BE2C (cell line): Measurements from ENCODE around the gene COG7.

Experiments
- DNase-seq: peaks from one replicate; pipeline ENCODE4 v3.0.0-alpha.2; 2020
- H3K27me3 ChIP-seq: fragments of 250-450 bp; sonication (Bioruptor Pico); 2 replicates; pipeline ENCODE4 v1.5.1; 2020; ENCODE audit warnings: mild to moderate bottlenecking
- H3K36me3 ChIP-seq: fragments of 250-450 bp; sonication (Bioruptor Pico); 2 replicates; pipeline ENCODE4 v1.5.1; 2020; ENCODE audit warnings: mild to moderate bottlenecking
- H3K4me1 ChIP-seq: fragments of 250-450 bp; sonication (Bioruptor Pico); 2 replicates; pipeline ENCODE4 v1.5.1; 2020
- H3K4me3 ChIP-seq: 2 replicates; pipeline ENCODE4 v1.5.1; 2011; ENCODE audit warnings: low read depth, low read length
- H3K9me3 ChIP-seq: fragments of 250-450 bp; sonication (Bioruptor Pico); 2 replicates; pipeline ENCODE4 v1.5.1; 2020
- TF ChIP-seq, protein P1 (sequence below): IDR thresholded peaks from 2 replicates; pipeline ENCODE4 v1.5.1; 2012; ENCODE audit warnings: mild to moderate bottlenecking, low read depth, low read length

COG7 gene

GRCh38 chr16:23498863-23499262 lies 45.9 kb upstream of the COG7 start:
- Histone ChIP-seq H3K36me3 (peaks cover 32% of the 10 kb centered on the region), H3K27me3 (no peaks in the 10 kb centered on the region), H3K9me3 (no peaks in the 10 kb centered on the region; the same call in 1 of the 2 replicates), H3K4me3 (no peak overlapping the region), H3K4me1 (no peaks in the 10 kb centered on the region)
- DNase-seq, result no peak
- TF ChIP-seq, protein P1, sequence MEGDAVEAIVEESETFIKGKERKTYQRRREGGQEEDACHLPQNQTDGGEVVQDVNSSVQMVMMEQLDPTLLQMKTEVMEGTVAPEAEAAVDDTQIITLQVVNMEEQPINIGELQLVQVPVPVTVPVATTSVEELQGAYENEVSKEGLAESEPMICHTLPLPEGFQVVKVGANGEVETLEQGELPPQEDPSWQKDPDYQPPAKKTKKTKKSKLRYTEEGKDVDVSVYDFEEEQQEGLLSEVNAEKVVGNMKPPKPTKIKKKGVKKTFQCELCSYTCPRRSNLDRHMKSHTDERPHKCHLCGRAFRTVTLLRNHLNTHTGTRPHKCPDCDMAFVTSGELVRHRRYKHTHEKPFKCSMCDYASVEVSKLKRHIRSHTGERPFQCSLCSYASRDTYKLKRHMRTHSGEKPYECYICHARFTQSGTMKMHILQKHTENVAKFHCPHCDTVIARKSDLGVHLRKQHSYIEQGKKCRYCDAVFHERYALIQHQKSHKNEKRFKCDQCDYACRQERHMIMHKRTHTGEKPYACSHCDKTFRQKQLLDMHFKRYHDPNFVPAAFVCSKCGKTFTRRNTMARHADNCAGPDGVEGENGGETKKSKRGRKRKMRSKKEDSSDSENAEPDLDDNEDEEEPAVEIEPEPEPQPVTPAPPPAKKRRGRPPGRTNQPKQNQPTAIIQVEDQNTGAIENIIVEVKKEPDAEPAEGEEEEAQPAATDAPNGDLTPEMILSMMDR, result no peak

GRCh38 chr16:23497543-23497868 lies 44.5 kb upstream of the COG7 start:
- peaks cover 45% of the 10 kb centered on the region for H3K36me3 ChIP-seq
- no peaks in the 10 kb centered on the region for H3K4me1 ChIP-seq
- no peak for DNase-seq
- TF ChIP-seq, protein P1, result no peak
- H3K9me3 ChIP-seq, result no peaks in the 10 kb centered on the region; the same call in 1 of the 2 replicates
- no peak overlapping the region for H3K4me3 ChIP-seq
- H3K27me3 ChIP-seq, result no peaks in the 10 kb centered on the region

- H3K9me3 ChIP-seq, result no peaks in the 10 kb centered on the region; the same call in 1 of the 2 replicates
- no peak for DNase-seq
- TF ChIP-seq, protein P1, result no peak
- no peak overlapping the region for H3K4me3 ChIP-seq
- no peaks in the 10 kb centered on the region for H3K4me1 ChIP-seq
- peaks cover 50% of the 10 kb centered on the region for H3K36me3 ChIP-seq
- H3K27me3 ChIP-seq, result no peaks in the 10 kb centered on the region
These were observed 44.0 kb upstream of the COG7 start for GRCh38 chr16:23496821-23497542.

- peaks cover 56% of the 10 kb centered on the region for H3K36me3 ChIP-seq
These were observed 42.7 kb upstream of the COG7 start for GRCh38 chr16:23495671-23496070.

DNA sequence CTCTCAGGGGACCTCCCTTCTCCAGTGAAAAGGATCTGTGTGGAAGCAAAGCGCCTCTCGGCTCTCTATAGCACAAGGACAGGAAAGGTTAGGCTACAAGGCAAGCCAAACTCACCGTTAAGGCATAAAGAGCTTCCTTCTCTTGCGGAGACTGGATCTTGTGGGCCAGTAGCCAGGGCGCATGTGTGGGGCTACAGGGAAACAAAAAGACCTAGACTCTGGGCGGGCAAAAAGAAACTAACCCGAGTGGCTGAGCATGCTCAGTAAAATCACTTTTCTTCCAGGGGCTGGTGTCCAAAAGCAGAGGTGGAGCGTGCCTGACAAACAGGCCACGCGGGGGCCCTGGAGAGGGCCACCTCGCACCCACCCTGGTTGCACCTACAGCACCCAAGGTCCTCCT lies 41.2 kb upstream of the COG7 start:
- Histone ChIP-seq H3K4me3 (no peak overlapping the region), H3K4me1 (no peaks in the 10 kb centered on the region), H3K36me3 (peaks cover 62% of the 10 kb centered on the region), H3K9me3 (no peaks in the 10 kb centered on the region), H3K27me3 (no peaks in the 10 kb centered on the region)
- TF ChIP-seq, protein P1, result no peak
- DNase-seq, result no peak

More at GRCh38 chr16:23495671-23496070, 42.7 kb upstream of the COG7 start:
- Histone ChIP-seq H3K4me1 (no peaks in the 10 kb centered on the region), H3K27me3 (no peaks in the 10 kb centered on the region), H3K4me3 (no peak overlapping the region), H3K9me3 (no peaks in the 10 kb centered on the region; the same call in 1 of the 2 replicates)
- DNase-seq, result no peak
- TF ChIP-seq, protein P1, result no peak
